HG03378 (cell line): ENCODE results near the gene SLC17A7.

Experiments
- ATAC-seq: cut with Tn5 transposase; IDR thresholded peaks from one replicate; pipeline ENCODE4 v1.9.1; 2021; ENCODE audit warnings: mild to moderate bottlenecking, moderate library complexity; ENCODE audit not compliant: unreplicated experiment

The SLC17A7 gene

DNA sequence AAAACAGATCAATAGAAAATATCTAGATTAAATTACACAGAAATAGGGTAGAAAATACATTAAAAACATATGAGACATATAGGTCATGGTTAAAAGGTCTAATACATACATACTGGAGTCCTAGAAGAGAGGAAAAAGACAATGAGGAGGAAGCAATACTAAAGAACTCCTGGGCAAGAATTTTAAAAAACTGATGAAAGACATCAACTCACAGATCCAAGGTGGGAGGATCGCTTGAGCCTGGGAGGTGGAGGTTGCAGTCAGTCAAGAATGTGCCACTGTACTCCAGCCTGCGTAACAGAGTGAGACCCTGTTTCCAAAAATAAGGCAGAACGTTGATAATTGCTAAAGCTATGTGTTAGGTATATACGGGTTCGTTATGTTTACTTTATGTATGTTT lies 58.7 kb downstream of the SLC17A7 start:
- no peak for ATAC-seq

DNA sequence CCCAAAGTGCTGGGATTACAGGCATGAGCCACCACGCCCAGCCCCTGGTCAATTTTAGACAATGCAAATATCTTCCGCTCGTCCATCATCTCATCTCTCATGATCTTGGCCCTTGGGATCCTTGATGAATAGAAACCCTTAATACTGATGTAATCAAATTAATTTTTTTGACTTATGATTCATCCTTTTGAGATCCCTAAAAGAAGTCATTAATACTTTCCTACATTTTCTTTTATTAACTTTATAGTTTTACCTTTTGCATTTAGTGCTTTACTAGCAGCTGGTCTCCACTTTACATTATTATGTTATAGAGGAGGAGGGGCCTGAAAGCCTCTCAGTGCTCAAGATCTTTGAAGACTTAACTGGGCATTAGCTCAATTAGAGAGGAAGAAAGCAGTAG lies 60.9 kb downstream of the SLC17A7 start:
- ATAC-seq: no peak
